HG03575 (cell line): ENCODE results near the gene PPIB.
A peak's percentile ranks its signal among the peaks of the same experiment; 100 is the strongest.

Experiments
- ATAC-seq: cut with Tn5 transposase; IDR thresholded peaks from one replicate; pipeline ENCODE4 v1.9.1; 2021; ENCODE audit not compliant: unreplicated experiment, insufficient number of reproducible peaks, low FRiP score; ENCODE audit errors: extremely low read depth

PPIB gene

DNA sequence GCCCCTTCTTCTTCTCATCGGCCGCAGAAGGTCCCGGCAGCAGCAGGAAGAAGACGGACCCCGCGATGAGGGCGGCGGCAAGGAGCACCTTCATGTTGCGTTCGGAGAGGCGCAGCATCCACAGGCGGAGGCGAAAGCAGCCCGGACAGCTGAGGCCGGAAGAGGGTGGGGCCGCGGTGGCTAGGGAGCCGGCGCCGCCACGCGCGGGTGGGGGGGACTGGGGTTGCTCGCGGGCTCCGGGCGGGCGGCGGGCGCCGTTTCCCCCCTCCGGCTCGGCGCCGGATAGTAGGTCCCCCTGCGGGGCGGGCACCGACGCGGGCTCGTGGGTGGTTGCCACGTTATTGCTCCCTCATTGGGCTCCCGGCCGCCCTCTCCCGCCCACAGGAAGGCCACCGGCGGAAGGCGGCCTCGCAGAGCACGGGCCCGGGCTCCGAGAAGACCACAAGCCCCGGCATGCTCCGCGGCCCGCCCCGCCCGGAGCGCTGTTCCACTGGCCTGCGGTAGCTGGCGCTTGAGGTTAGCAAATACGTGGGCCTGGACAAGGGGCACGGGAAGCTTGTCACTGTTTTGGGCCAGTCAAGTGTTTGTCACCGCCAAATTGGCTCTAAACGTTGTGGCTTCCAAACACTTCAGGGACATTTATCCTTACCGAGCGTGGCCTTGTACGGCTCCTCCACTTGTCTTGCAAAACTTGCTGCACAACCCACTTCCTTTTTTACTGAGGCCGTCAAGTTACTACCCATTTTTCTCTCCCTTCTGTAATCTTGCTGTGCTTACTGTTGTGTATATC, at the start of gene PPIB:
TSS of gene PPIB (minus strand) at position 154 of the 790 bp plus-strand sequence. CDS start at position 118, 36 bp downstream.
- ATAC-seq = peak; percentile 50

GRCh38 chr15:64211696-64212095, 48.9 kb upstream of the PPIB start:
- ATAC-seq = no peak

DNA sequence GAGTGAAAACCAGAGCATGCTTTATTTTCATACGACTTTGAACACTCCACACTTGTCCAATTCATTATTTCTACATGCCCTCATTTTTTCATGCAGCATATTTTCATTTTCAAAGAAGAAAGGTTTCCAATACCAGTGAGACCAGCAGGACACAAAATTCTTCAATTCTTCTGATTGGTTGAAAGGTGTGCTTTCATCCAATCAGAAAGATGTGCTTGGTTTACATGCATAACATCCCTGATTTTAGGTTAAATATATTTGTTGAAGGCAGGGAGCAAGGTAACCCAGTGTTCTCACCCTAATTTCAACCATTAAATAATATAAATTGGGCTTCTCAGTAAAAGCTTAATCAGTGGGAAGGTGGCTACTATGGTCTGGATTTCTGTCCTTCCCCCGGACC, 47.5 kb upstream of the PPIB start:
- no peak for ATAC-seq

GRCh38 chr15:64209680-64210334, 47.0 kb upstream of the PPIB start:
- ATAC-seq = no peak

- ATAC-seq = no peak
Measured at GRCh38 chr15:64205202-64205601, 42.4 kb upstream of the PPIB start.

GRCh38 chr15:64197425-64197824, 34.6 kb upstream of the PPIB start:
- ATAC-seq = no peak

- ATAC-seq = no peak
Measured at GRCh38 chr15:64193971-64194370, 31.1 kb upstream of the PPIB start.

GRCh38 chr15:64191971-64192830, 29.4 kb upstream of the PPIB start:
- no peak for ATAC-seq

- no peak for ATAC-seq
Measured at GRCh38 chr15:64187396-64188191, 24.8 kb upstream of the PPIB start.

DNA sequence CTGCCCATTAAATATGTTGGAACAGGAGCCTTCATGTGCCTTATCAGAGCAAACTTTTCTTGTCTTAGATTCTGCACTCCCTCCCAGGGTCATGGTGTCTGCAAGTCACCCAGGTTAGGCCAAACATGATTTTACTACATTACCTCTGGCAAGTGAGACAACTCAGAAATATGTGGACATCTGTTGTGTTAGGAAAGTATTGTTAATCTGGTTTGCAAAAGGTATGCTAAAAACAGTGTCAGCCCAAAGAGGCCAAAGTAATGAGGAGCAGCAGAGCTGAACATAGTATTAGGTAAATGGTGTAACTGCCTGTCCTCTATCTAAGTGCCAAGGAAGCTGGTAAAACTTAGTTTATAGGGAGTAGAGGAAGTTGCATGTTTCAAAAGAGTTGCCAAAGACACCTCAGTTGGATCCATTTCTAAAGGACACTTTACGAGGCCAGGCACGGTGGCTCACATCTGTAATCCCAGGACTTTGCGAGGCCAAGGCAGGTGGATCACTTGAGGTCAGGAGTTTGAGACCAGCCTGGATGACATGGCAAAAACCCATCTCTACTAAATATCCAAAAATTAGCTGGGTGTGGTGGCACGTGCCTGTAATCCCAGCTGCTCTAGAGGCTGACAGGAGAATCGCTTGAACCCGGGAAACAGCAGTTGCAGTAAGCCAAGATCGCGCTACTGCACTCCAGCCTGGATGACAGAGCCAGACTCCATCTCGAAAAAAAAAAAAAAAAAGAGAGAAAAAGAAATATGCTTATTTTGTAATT, 22.5 kb upstream of the PPIB start:
- ATAC-seq = no peak

DNA sequence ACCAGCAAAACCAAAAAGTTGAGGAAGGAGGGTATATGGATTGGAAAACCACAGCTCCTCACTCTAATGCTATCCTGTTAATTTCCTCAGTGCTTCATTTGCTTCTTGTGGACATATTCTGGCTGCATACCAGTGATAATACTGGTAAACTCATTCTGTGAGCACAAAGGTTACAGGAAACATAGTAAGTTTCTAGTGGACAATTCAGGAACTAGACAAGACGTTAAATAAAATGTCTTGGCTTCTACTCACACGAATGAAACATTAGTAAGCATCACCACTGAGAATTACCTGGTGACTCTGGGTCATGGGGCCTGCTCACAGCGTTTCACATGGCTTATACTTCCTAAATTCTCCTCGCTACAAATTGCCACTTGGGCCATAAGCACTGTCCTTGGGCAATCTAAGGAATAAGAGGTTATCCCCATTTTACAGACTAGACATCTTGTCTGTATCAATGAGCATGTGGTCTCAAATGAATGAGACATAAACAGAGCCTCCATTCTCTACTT, 20.1 kb upstream of the PPIB start:
- ATAC-seq = no peak

GRCh38 chr15:64180235-64180824, 17.5 kb upstream of the PPIB start:
- no peak for ATAC-seq

DNA sequence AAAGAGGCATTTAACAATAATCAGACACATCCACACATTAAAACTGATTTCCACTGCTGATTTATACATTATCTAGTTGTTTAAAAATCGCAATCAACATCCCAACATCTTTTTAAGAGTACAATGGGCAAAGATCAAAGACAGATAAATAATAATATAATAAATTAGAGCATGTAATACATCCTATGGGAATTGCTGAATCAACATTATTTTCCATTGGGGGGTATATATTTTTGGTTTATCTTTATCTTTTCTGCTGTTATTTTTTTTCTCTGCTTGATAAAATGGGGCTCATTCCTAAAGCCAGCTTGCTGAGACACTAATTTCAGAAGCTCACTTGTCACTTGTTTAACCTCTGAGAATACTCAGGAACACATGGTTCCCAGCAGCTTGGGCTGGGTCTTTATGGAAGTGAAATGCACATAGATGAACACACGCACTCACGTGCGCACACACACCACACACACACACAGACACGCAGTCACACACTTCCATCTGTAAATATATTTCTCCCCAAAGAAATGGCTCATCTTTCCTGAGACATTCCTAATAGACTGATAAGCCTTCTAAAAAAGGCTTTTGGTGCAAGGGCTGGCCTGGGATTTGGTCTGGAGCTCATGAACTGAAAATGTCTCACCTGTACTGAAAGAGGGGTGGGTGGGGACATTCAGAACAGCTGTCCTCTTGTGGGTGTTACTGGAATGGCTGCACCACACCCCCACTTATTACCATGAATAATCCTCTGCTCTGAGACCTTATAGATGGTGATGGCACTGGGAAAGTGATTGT, 3.5 kb upstream of the PPIB start:
- ATAC-seq = no peak

DNA sequence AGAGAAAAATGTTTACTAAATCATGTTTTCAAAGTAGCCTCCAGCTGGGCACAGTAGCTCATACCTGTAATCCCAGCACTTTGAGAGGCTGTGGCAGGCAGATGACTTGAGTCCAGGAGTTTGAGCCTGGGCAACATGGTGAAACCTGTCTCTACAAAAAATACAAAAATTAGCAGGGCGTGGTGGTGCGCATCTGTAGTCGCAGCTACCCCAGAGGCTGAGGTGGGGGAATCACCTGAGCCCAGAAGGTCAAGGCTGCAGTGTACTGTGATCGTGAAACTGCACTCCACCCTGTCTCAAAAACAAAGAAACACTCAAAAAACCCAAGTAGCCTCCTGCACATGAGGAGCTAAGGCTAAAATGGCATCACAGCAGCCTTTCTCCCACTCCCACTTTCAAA, 1.6 kb upstream of the PPIB start:
- ATAC-seq = no peak

- peak; percentile 12 for ATAC-seq
Measured at GRCh38 chr15:64163659-64164362, 989 bp upstream of the PPIB start.

GRCh38 chr15:64162478-64162868, 349 bp downstream of the PPIB start:
- no peak for ATAC-seq
